Kidney (tissue), 14 donors: Measurements from ENCODE around the gene ANAPC10. TPM values are rescaled to one million over a fixed set of nuclear protein-coding genes. Genes with fewer than 3 reads are reported as not detected.

Source experiments
- DNase-seq, 5 donors: peaks; one replicate each; pipeline ENCODE4 v3.0.0-alpha.2; 2013 to 2020
- FAIRE-seq: peaks from 2 replicates; lab custom pipeline; 2012; peaks lifted over from hg19 to GRCh38; lab: Jason Lieb, UNC
- H3K27ac ChIP-seq, 2 donors: one replicate each; pipeline ENCODE4 v1.7.0; 2013; ENCODE audit warnings: low read depth in 2 of 2, low read length in 2 of 2, inconsistent platforms in 1 of 2
- H3K27me3 ChIP-seq: one replicate; pipeline ENCODE4 v1.7.1; 2013; ENCODE audit warnings: low read length, inconsistent platforms; ENCODE audit not compliant: control insufficient read depth, insufficient read depth
- H3K36me3 ChIP-seq, 3 donors: one replicate each; pipeline versions ENCODE4 v1.7.0 to v1.7.1; 2013; ENCODE audit warnings: low read length in 3 of 3, control low read depth in 1 of 3, inconsistent platforms in 1 of 3; ENCODE audit not compliant: insufficient read depth in 3 of 3, control insufficient read depth in 2 of 3
- H3K4me1 ChIP-seq, 3 donors: one replicate each; pipeline versions ENCODE4 v1.7.0 to v1.7.1; 2013; ENCODE audit warnings: low read length in 3 of 3, inconsistent platforms in 1 of 3, low read depth in 1 of 3; ENCODE audit not compliant: control insufficient read depth in 2 of 3, insufficient read depth in 2 of 3
- H3K4me3 ChIP-seq, 3 donors: one replicate each; pipeline versions ENCODE4 v1.7.0 to v1.8.1; 2013; ENCODE audit warnings: low read length in 3 of 3, control low read depth in 1 of 3, inconsistent platforms in 1 of 3
- H3K9ac ChIP-seq, 3 donors: one replicate each; pipeline versions ENCODE4 v1.7.0 to v1.7.1; 2013; ENCODE audit warnings: low read length in 3 of 3, control low read depth in 1 of 3, inconsistent platforms in 1 of 3
- H3K9me3 ChIP-seq, 3 donors: one replicate each; pipeline versions ENCODE4 v1.7.0 to v1.7.1; 2013; ENCODE audit warnings: low read length in 3 of 3, control low read depth in 1 of 3, inconsistent platforms in 1 of 3; ENCODE audit not compliant: control insufficient read depth in 2 of 3, insufficient read depth in 1 of 3
- CTCF ChIP-seq: IDR thresholded peaks from 3 replicates; pipeline ENCODE4 v1.5.1; 2012; ENCODE audit warnings: mild to moderate bottlenecking, moderate library complexity, borderline replicate concordance; ENCODE audit not compliant: insufficient read depth; ENCODE audit errors: extremely low read depth
- intact Hi-C: fragments of 100-400 bp; cut with DNase I; formaldehyde crosslinking; loops from one replicate; pipeline ENCODE4 v1.11.1; 2022
- polyA plus RNA-seq: library from polyadenylated mRNA; stranded (reverse); fragments of 350-450 nt; fragmentation: Illumina TruSeq; extraction: RNeasy Lipid Tissue Mini Kit (QIAGEN cat#74804); gene quantifications from one replicate; pipeline ENCODE4 v1.2.3, GENCODE V29; 2014; ENCODE audit warnings: low read depth, low replicate concordance; ENCODE audit not compliant: insufficient read depth
- total RNA-seq: library from RNA; stranded (reverse); fragmentation: NEBNext Ultra II Directional; extraction: Animal tissue kit (Norgen Biotek cat#: 25700); gene quantifications from one replicate; pipeline ENCODE4 v1.2.1, GENCODE V29; 2021
- donor health status: control.
- donor health status: control.
- donor health status: control.
- donor health status: control.
- donor health status: control.
- donor health status: DM: yes; HTN: yes; CAD: no.
- donor health status: Normal renal cell carcinoma (clear cell type).

ANAPC10 gene
- total and polyA plus RNA-seq, 2 donors from 2014 or later, result 18.0 to 23.3 TPM

GRCh38 chr4:145097331-145097820 is 620 bp downstream of the ANAPC10 start:
- intact Hi-C loops, result no loop called here
- Histone ChIP-seq H3K4me1 (peaks cover 0 to 11% (median 10%) of the 10 kb centered on the region in 3 donors), H3K4me3 (peak overlapping the region; percentile 92 to 99 (median 97)), H3K9ac (peak overlapping the region; percentile 97 to 99 (median 98)), H3K36me3 (peaks cover 6 to 13% (median 10%) of the 10 kb centered on the region in 3 donors), H3K27ac (peak overlapping the region in 1 of 2 donors; percentile 92), H3K27me3 (no peaks in the 10 kb centered on the region), H3K9me3 (peaks cover 0 to 1% (median 0%) of the 10 kb centered on the region in 3 donors)
- DNase-seq, result no peak
- FAIRE-seq, result no peak
- no peak for TF ChIP-seq CTCF

GRCh38 chr4:145093638-145094037 is 4.4 kb downstream of the ANAPC10 start:
- no peak for TF ChIP-seq CTCF
- intact Hi-C loops, result no loop called here
- H3K9ac ChIP-seq, result no peak overlapping the region
- H3K9me3 ChIP-seq, result peaks cover 0 to 1% (median 0%) of the 10 kb centered on the region in 3 donors
- peaks cover 0 to 6% (median 5%) of the 10 kb centered on the region in 3 donors for H3K4me1 ChIP-seq
- H3K36me3 ChIP-seq, result peaks cover 11 to 21% (median 15%) of the 10 kb centered on the region in 3 donors
- DNase-seq, result peak in 1 of 5 donors; percentile 4
- H3K4me3 ChIP-seq, result no peak overlapping the region
- no peaks in the 10 kb centered on the region for H3K27me3 ChIP-seq
- FAIRE-seq, result no peak
- H3K27ac ChIP-seq, result no peak overlapping the region

- intact Hi-C loops, result no loop called here
- no peaks in the 10 kb centered on the region for H3K27me3 ChIP-seq
- TF ChIP-seq CTCF, result no peak
Observed at GRCh38 chr4:145090380-145090779, 7.6 kb downstream of the ANAPC10 start.

More at GRCh38 chr4:145090380-145090779, 7.6 kb downstream of the ANAPC10 start:
- H3K27ac ChIP-seq, result no peak overlapping the region
- H3K9ac ChIP-seq, result no peak overlapping the region
- no peaks in the 10 kb centered on the region for H3K4me1 ChIP-seq
- DNase-seq (no peak), FAIRE-seq (no peak)
- H3K4me3 ChIP-seq, result no peak overlapping the region
- H3K9me3 ChIP-seq, result peaks cover 0 to 1% (median 0%) of the 10 kb centered on the region in 3 donors
- H3K36me3 ChIP-seq, result peaks cover 14 to 26% (median 15%) of the 10 kb centered on the region in 3 donors
